HG03097 (cell line): ENCODE measurements around the gene PROM2.

Experiments
- ATAC-seq: cut with Tn5 transposase; IDR thresholded peaks from one replicate; pipeline ENCODE4 v1.9.1; 2021; ENCODE audit not compliant: unreplicated experiment, low FRiP score

The PROM2 gene

DNA sequence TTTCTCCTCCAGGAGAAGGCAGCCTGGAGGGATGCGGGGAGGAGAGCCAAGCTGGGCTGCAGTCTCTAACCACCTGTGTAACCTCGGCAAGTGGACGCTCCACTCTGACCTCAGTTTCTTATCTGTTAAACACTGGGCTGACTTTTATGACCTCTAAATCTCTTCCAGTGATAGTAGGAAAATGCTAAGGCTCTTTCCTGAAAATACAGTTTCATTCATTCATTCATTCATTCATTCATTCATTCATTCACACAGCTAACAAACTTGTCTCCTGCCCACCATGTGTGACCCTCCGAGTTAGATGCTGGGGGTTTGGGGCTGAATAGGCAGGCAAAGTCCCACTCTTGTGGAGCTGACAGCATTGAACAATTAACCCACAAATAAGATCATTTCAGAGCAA, 9.3 kb downstream of the PROM2 start:
- no peak for ATAC-seq

GRCh38 chr2:95284886-95285541, 10.8 kb downstream of the PROM2 start:
- ATAC-seq, result no peak

DNA sequence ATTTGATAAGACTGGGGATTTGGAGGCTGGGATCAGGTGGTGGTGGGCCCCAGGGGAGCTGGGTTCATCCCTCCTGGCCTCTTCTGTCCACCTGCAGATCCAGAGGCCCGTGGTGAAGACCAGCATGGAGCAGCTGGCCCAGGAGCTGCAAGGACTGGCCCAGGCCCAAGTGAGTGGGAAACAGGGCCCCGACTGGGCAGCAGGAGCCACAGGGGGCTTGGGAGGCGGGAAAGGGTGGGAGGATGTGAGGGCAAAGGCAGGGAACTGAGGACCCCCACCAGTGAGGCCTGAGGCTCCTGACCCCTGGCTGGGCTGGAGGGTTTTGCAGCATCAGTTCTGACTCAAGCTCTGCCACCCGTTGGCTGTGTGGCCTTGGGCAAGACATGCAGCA, 11.3 kb downstream of the PROM2 start:
- no peak for ATAC-seq

- no peak for ATAC-seq
Observed at GRCh38 chr2:95287336-95287735, 13.1 kb downstream of the PROM2 start.

DNA sequence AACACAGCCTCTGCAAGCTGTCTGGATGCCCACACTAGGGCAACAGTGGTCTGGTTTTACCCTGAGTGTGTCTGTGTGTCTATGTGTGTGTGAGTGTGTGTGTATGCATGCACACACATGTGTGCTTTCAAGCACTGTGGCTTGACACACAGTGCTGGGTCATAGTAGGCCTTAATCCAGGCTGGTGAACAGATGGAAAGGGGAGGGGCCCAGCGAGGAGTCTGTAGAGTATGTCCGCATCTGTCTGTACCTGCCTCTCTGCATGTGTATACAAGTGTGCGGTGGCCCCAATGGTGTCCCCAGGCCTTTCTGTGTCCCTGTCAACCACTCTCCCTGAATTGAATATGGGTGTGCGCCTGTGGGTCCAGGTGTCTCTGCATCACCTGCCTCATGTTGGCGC, 13.6 kb downstream of the PROM2 start:
- ATAC-seq, result no peak

GRCh38 chr2:95289253-95289652, 15.0 kb downstream of the PROM2 start:
- ATAC-seq, result no peak

GRCh38 chr2:95291222-95291621, 17.0 kb downstream of the PROM2 start:
- ATAC-seq, result no peak

- no peak for ATAC-seq
Observed at GRCh38 chr2:95292623-95293260, 18.5 kb downstream of the PROM2 start.

DNA sequence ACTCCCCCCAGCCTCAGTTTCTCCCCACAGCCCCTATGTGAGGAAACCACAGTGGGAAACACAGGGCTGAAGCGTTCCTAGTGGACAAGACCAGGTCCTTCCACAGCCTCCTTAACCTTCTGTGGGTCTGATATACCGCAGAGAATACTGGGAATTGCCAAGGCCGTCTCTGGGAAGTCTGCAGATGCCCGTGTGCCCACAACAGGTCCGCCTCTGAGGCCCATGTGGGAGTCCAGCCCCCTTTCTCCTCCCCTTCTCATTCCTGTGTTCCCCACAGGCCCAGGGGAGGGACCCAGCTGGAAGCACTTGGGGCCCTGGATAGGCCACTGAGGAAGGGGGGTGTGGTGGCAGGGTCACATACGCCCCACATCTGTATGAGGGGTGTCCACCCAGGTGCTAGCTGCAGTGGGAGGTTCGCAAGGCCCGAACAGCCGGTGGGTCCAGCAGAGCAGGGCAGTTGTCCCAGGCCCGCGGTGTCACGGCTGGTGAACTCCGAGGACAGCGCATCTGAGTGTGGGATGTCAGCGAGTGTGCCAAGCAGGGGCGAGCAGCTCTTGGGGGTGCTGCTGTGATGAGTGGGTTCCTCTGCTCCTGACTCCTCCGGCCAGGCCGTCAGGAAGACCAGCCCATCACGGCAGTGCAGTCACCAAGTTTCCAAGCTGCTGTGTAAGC, 20.5 kb downstream of the PROM2 start:
- ATAC-seq, result no peak

GRCh38 chr2:95295376-95295775, 21.1 kb downstream of the PROM2 start:
- ATAC-seq, result no peak

GRCh38 chr2:95296011-95296410, 21.8 kb downstream of the PROM2 start:
- ATAC-seq, result no peak

DNA sequence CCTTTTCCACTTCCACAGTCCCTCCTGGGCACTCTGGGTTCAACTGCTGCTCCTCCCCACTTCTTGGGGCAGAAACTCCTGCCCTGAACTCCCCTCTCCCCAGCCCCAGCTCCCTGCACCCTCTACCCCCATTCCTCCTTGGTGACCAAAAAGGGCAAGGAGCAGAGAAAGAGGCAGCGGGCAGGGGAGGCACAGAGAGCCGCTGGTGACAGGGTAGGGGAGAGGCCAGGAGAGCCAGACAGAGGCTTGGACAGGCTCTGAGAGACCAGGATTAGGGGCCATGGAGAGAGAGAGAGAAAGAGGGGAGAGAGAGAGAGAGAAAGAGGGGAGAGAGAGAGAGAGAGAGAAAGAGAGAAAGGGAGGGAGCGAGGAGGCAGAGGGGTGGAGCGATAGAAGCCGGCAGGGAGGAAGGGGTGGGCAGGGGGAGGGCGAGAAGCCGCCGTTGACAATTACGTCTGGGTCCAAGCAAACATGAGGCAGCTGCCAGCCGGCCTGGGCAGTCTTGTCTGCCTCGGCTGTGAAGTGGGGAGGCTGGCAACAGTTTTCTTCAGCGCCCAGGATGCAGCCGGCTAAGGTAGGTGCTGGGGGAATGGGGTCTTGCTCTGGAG, 22.7 kb downstream of the PROM2 start, which contains the start of gene KCNIP3:
Gene KCNIP3, plus strand, starts transcription at position 468 of the 608 bp plus-strand sequence. Its CDS starts 92 bp downstream, at position 560.
- no peak for ATAC-seq

DNA sequence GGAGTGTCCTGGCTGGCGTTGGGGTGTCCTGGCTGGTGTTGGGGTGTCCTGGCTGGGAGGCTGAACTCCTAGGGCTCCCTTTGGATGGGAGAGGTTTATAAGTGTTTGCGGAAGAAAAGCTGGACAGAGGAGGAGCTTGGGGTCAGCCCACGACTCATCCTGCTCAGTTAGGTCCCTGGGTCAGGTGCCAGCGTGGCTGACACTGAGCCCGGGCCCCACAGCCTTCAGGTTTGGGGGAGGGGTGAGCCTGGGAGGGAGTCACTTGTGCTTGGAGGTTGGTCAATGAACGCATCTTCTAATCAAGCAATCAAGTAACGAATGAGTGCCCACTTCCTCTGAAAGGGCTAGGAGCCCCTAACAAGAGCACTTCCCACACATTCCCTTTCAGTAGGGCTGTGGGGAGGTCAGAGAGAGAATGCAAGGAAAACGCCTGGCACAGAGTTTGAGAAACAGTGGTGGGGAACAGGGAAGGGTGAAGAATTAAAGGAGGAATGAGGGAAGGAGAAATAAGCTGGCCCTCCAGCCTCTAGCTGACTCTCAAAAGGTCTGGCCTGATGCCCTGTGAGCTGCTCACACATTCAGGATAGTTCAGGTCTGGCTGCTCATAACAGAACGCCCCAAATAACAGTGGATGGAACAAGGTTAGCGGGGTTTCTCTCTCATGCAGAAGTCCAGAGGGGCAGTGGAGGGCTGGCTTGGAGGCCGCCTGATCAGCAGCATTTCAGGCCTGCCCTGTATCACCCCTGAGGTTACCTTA, 23.6 kb downstream of the PROM2 start:
- ATAC-seq, result no peak

- no peak for ATAC-seq
Observed at GRCh38 chr2:95298486-95299111, 24.4 kb downstream of the PROM2 start.

DNA sequence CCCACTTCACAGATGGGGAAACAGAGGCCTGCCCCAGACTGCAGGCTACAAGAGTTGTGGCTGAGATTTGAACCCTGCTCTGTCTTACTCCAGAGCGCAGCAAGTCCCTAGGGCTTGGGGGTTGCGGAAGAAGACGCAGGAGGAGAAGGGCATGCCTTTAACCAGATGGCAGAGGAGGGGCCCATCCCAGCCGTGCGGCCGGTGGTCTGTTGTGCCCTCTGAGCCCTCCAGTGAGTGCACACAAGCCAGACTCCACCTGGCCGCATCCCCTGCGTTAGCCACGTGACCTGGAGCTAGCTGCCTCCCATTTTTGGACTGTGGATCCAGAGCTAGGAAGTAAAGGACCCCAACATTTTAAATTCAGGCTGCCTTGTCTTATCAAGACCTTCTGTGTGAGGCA, 25.7 kb downstream of the PROM2 start:
- ATAC-seq, result no peak

DNA sequence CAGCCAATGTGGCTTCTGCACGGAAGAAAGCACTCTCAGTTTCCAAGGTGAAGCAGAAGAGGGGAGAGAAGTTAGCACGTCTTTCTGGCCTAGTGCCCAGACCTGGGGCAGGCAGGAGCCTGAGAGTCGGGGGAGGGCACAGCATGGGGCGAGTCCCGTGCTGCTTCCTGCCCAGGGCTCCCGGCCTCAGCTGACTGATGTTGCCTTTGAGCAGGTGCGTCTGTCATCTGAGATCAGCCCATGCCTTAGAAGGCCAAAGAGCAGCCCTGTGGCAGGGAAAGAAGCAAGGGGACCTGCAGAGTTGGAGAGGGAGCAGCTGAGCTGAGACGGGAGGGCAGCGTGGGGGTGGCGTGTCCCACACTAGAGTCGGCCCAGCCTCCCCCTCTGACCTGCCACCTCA, 26.2 kb downstream of the PROM2 start:
- no peak for ATAC-seq

DNA sequence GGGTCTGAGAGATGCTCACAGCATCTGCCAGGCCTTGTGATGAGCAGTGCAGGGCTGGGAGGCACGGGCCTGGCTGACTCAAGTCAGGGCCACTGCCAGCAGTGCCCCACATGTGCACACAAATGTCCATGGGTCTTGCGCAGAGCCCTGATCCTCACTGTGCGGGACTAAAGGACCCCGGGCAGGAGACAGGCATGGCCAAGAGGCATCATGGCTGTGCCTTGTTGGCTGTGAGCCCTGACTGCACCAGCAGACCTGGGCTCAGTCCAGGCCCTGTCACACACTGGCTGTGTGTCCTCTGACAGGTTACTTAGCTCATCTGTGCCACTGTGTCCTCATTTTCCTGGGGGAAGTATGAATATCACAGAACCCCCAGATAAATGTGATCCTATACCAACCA, 26.9 kb downstream of the PROM2 start:
- ATAC-seq, result no peak

DNA sequence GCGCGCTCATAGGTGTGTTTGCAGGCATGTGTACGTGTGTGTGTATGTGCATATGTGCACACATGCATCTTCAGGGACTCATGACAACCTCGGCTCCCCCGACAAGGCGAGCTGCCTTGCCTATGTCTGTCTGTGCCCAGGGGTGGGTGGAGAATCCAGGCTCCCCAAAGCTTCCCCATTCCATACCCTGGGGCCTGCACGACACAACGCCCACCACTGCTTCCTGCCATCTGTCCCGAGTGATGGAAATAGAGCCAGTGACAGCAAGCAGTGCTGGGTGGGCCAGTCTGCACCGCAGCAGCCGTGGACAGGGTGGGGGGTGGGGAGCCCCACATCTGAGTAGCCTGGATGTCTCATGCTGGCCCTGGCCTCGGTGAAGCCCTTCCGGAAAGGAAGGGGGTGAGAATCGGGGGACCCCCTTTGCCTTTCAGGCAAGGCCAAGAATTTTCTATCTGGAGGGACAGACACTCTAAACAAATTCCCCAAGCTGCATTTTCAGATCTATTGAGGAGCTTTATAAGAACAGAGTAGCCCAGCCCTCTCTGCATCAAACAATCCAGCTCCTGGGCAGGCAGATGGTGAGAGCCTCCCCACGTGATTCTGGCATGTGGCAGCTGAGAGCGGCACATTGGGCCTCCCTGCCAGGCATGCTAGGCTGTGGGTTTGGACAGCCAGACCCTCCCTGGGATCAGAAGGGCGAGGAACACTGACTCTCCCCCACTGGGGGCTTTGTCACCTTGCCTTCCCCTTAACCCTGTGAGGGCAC, 27.8 kb downstream of the PROM2 start:
- ATAC-seq, result no peak

DNA sequence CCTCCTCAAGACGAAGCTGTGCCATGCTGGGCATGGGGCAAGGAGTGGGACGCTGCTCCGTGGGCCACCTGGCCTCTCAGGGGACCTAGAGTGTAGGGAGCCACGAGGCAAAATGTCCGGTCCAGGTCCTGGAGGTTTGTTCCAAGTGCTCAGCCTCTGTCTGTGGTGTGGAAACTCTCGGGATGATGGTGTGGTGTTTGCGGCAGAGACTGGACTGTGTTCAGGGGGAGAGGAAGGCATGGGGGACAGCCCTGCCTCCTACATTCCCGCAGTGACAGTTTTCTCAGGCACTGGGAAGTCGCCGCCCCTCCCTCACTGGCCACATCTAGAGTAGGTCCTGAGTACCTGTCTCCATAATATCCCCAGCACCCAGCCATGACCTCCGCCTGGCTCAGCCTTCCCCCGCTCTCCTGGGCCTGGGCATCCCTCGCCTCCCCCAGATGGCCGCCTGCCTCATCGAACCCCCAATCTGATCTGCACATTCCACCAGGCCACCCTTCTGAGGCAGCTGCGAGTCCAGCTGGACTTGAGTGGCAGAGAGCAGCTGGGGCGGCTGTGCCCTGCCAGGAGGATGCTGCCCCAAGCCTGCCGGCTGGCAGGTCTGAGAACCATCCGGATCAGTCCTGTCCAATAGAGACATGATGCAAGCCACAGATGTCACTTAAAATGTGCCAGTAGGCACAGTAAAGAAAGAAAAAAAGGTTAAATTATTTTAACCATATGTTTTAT, 29.1 kb downstream of the PROM2 start:
- ATAC-seq, result no peak
